Endothelial cell of umbilical vein (primary cell): ENCODE data around the gene CYP46A1. TPM values are rescaled to one million over a fixed set of nuclear protein-coding genes. Genes with fewer than 3 reads are reported as not detected.
A peak's percentile ranks its signal among the peaks of the same experiment; 100 is the strongest.

Experiments used
- Bru-seq: library from RNA; stranded (reverse); fragments of 400-500 nt; gene quantifications from one replicate; lab custom pipeline; 2021; lab: Mats Ljungman, UMichigan
- BruChase-seq, 2 experiments: library from RNA; stranded (reverse); fragments of 400-500 nt; gene quantifications; one replicate each; lab custom pipeline; 2021; lab: Mats Ljungman, UMichigan
- BruUV-seq: library from RNA; stranded (reverse); fragments of 400-500 nt; replicated peaks from 2 replicates; lab custom pipeline; 2021; lab: Mats Ljungman, UMichigan
- CTCF ChIA-PET: fragments of 300-600, 350-600 bp; sonication (Branson Sonifier 250); formaldehyde crosslinking; loops from one replicate; lab custom pipeline; 2021; ENCODE audit warnings: antibody characterized with exemption, inconsistent platforms; lab: Charles Lee
- POLR2A ChIA-PET: fragments of 300-600, 350-600 bp; sonication (Branson Sonifier 250); formaldehyde crosslinking; loops from one replicate; lab custom pipeline; 2021; ENCODE audit warnings: antibody characterized with exemption, inconsistent platforms; lab: Charles Lee
- DNase-seq: peaks from one replicate; pipeline ENCODE4 v3.0.0-alpha.2; 2011; ENCODE audit warnings: low read depth, low spot score
- FAIRE-seq: peaks from 2 replicates; lab custom pipeline; 2011; peaks lifted over from hg19 to GRCh38; lab: Jason Lieb, UNC
- H2AFZ ChIP-seq: 2 replicates; pipeline ENCODE4 v1.6.0; 2012; ENCODE audit warnings: low read depth, low read length, control low read depth, inconsistent platforms
- H3K27ac ChIP-seq: 2 replicates; pipeline ENCODE4 v1.5.1; 2011; ENCODE audit warnings: low read depth, mild to moderate bottlenecking, control low read depth, low read length, moderate library complexity; ENCODE audit not compliant: insufficient read depth
- H3K27me3 ChIP-seq, 2 experiments: 2 replicates each; pipeline versions ENCODE4 v1.6.0 to v1.6.1; 2011; ENCODE audit warnings: low read length in 2 of 2, mixed read lengths in 1 of 2; ENCODE audit not compliant: control insufficient read depth in 2 of 2, insufficient read depth in 2 of 2
- H3K36me3 ChIP-seq, 2 experiments: 2 replicates in 1 of 2; 3 replicates in 1 of 2; pipeline ENCODE4 v1.5.1; 2011; ENCODE audit warnings: low read length in 2 of 2, mild to moderate bottlenecking in 1 of 2, moderate library complexity in 1 of 2; ENCODE audit not compliant: control insufficient read depth in 2 of 2, insufficient read depth in 2 of 2; ENCODE audit errors: extremely low read depth in 1 of 2
- H3K4me1 ChIP-seq: 3 replicates; pipeline ENCODE4 v1.5.1; 2011; ENCODE audit warnings: mild to moderate bottlenecking, low read length; ENCODE audit not compliant: control insufficient read depth, insufficient read depth; ENCODE audit errors: extremely low read depth
- H3K4me2 ChIP-seq: 2 replicates; pipeline ENCODE4 v1.6.1; 2011; ENCODE audit warnings: low read length, control low read depth, mixed read lengths; ENCODE audit not compliant: insufficient read depth
- H3K4me3 ChIP-seq, 3 experiments: fragments of 200-600 bp in 1 of 3; sonication (generic), shearing (Covaris generic) in 1 of 3; replicated peaks in 1 of 3; 2 replicates each; pipeline ENCODE4 v1.5.1; 2011 to 2016; ENCODE audit warnings: control low read depth in 3 of 3, low read length in 3 of 3, mild to moderate bottlenecking in 2 of 3, inconsistent platforms in 1 of 3, low read depth in 1 of 3, moderate library complexity in 1 of 3; ENCODE audit not compliant: insufficient read depth in 1 of 3
- H3K79me2 ChIP-seq: 2 replicates; pipeline ENCODE4 v1.6.0; 2012; ENCODE audit warnings: low read length, inconsistent platforms; ENCODE audit not compliant: control insufficient read depth, insufficient read depth
- H3K9ac ChIP-seq: replicated peaks from 2 replicates; pipeline ENCODE3; 2011; ENCODE audit warnings: low read length, control low read depth; ENCODE audit not compliant: insufficient read depth; ENCODE audit errors: extremely low read depth
- H3K9me1 ChIP-seq: replicated peaks from 3 replicates; pipeline ENCODE4 v1.6.0; 2011; ENCODE audit warnings: mild to moderate bottlenecking, low read length; ENCODE audit not compliant: control insufficient read depth, insufficient read depth; ENCODE audit errors: extremely low read depth
- H3K9me3 ChIP-seq: replicated peaks from 2 replicates; pipeline ENCODE4 v1.5.1; 2012; ENCODE audit warnings: low read length, inconsistent platforms; ENCODE audit not compliant: control insufficient read depth, insufficient read depth
- H4K20me1 ChIP-seq: replicated peaks from 2 replicates; pipeline ENCODE3; 2011; ENCODE audit warnings: mild to moderate bottlenecking, low read length; ENCODE audit not compliant: control insufficient read depth, insufficient read depth; ENCODE audit errors: extremely low read depth
- EZH2 ChIP-seq: IDR thresholded peaks from 2 replicates; pipeline ENCODE4 v1.6.1; 2012; ENCODE audit warnings: borderline replicate concordance, low read depth, mild to moderate bottlenecking, moderate library complexity, low read length, inconsistent platforms; ENCODE audit not compliant: severe bottlenecking
- FOS ChIP-seq: IDR thresholded peaks from 2 replicates; pipeline ENCODE4 v1.6.1; 2011; ENCODE audit warnings: mild to moderate bottlenecking, low read length, moderate library complexity, borderline replicate concordance; ENCODE audit not compliant: insufficient read depth
- GATA2 ChIP-seq: IDR thresholded peaks from 2 replicates; pipeline ENCODE4 v1.7.0; 2011; ENCODE audit warnings: low read depth, mild to moderate bottlenecking, moderate library complexity, mixed read lengths, low read length; ENCODE audit not compliant: insufficient read length, insufficient read depth
- JUN ChIP-seq: IDR thresholded peaks from 2 replicates; pipeline ENCODE4 v1.6.1; 2011; ENCODE audit warnings: borderline replicate concordance, low read depth; ENCODE audit not compliant: insufficient read length, insufficient read depth
- MYC ChIP-seq: IDR thresholded peaks from one replicate; pipeline ENCODE4 v1.6.1; 2011; ENCODE audit warnings: mild to moderate bottlenecking, low read depth, low read length
- POLR2A ChIP-seq: IDR thresholded peaks from 2 replicates; pipeline ENCODE4 v1.6.1; 2012; ENCODE audit warnings: low read depth, mild to moderate bottlenecking, control low read depth, low read length
- POLR2AphosphoS5 ChIP-seq: IDR thresholded peaks from 2 replicates; pipeline ENCODE4 v1.6.1; 2012; ENCODE audit warnings: low read depth, mild to moderate bottlenecking, control low read depth, low read length, moderate library complexity; ENCODE audit not compliant: insufficient read depth
- dilution Hi-C: fragments of 300-500 bp; cut with MboI; formaldehyde crosslinking; loops from one replicate; pipeline ENCODE4 v1.15.0; 2019; ENCODE audit warnings: low sequenced_read_pairs; ENCODE audit not compliant: extremely low pct_ligation_motif_present
- intact Hi-C: fragments of 100-400 bp; cut with micrococcal nuclease; formaldehyde crosslinking; loops from one replicate; pipeline ENCODE4 v1.10.0; 2022
- long read RNA-seq: library from polyadenylated mRNA; stranded (forward); transcript quantifications from one replicate; pipeline ENCODE4 v2.0.0, GENCODE V29; 2021
- polyA minus RNA-seq, 3 experiments: library from RNA; depleted of rRNA, polyadenylated mRNA; stranded (reverse); fragments of >200 nt; gene quantifications; 1 replicate in 1 of 3; 2 replicates in 2 of 3; pipeline ENCODE4 v1.2.3, GENCODE V29; 2011
- polyA plus RNA-seq, 4 experiments: library from polyadenylated mRNA; depleted of rRNA in 3 of 4; stranded (reverse) in 3 of 4; unstranded in 1 of 4; fragments of >200 nt; gene quantifications; 2 replicates each; pipeline versions ENCODE4 v1.2.1 to v1.2.3, GENCODE V29; 2011 to 2012; ENCODE audit warnings: missing spikeins in 1 of 4
- total RNA-seq: library from RNA; stranded (reverse); gene quantifications from 2 replicates; pipeline ENCODE4 v1.2.3, GENCODE V29; 2021
- TF ChIP-seq, protein P1 (sequence below): IDR thresholded peaks from 2 replicates; pipeline ENCODE4 v1.6.1; 2011; ENCODE audit not compliant: insufficient read depth, insufficient read length
- TF ChIP-seq, protein P2 (sequence below), 2 donors: IDR thresholded peaks; 1 replicate in 1 of 2; 2 replicates in 1 of 2; pipeline ENCODE4 v1.5.1; 2011; ENCODE audit warnings: low read length in 2 of 2, mild to moderate bottlenecking in 2 of 2, moderate library complexity in 2 of 2, control low read depth in 1 of 2, inconsistent platforms in 1 of 2, low read depth in 1 of 2; ENCODE audit not compliant: insufficient read depth in 1 of 2; ENCODE audit errors: extremely low read depth in 1 of 2

Gene CYP46A1
- total RNA-seq (0.14 and 0.24 TPM in 2 replicates), polyA plus RNA-seq (0.03 and 0.05 TPM in 2 replicates), polyA minus RNA-seq (not detected in 2 replicates), Bru-seq, nascent RNA (percentile 17 among the genes with signal in this experiment), BruChase-seq, experiment 1, labeled RNA remaining after a 6-hour chase (percentile 19 among the genes with signal in this experiment), BruChase-seq, experiment 2, labeled RNA remaining after a 2-hour chase (percentile 21 among the genes with signal in this experiment)
- 0.03 TPM in 2 replicates for polyA plus RNA-seq (2011; cell fraction: cytosol; rRNA removed)
- polyA plus RNA-seq (2011; cell fraction: nucleus; rRNA removed), result 0.16 and 0.28 TPM in 2 replicates
- 0.05 TPM in 2 replicates for polyA plus RNA-seq (2012)
- not detected for polyA minus RNA-seq (2011; cell fraction: cytosol; rRNA and poly(A)+ RNA removed)
- 0.10 TPM in 1 of 2 replicates, not detected in the other for polyA minus RNA-seq (2011; cell fraction: nucleus; rRNA and poly(A)+ RNA removed)
- long read RNA-seq, result 0 reads

DNA sequence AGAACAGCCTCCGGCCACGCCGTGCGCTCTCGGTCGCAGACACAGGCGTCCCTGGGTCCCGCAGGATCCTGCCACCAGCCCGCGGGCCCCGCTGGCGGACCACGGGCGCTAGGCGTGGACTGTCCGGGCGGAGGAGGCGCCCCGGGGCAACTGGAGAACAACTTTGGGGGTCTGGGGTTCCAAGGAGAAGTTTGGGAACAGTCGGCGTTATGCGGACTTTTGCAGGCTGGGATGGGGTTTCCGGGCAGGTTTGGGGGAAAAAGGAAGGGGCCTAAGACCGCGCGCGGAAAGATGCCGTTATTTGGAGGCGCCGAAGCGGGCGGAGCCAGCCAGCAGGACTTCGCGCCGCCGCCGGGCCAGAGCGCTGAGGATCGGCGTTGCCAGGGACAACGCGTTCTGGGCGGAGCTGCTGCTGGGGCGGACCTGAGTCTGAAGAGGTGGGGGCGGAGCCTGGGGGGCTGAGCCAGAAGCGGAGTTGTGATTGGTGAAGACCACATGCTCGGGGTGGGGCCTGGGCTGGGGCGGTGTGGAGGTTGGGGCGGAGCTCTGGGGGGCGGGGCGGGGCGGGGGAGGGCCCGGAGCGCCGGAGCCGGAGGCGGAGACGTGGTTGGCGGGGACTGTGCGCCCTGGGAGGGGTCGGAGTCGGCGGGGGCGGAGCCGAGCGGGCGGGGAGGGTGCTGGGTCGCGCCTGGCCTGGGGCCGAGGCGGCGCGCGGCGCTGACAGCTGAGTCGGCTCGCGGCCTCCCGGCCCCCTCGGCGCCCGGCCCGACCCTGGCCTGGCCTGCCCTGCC, at the start of gene CYP46A1:
TSS of gene CYP46A1 (plus strand) at position 680 of the 791 bp plus-strand sequence. CDS start 120 bp downstream, outside the sequence.
- H3K4me1 ChIP-seq, result peaks cover 8% of the 10 kb centered on the region
- TF ChIP-seq, protein P1, sequence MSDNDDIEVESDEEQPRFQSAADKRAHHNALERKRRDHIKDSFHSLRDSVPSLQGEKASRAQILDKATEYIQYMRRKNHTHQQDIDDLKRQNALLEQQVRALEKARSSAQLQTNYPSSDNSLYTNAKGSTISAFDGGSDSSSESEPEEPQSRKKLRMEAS, result no peak
- TF ChIP-seq POLR2A, result peak; percentile 16
- TF ChIP-seq POLR2AphosphoS5, result no peak
- H3K27me3 ChIP-seq, result peaks cover 5 to 11% of the 10 kb centered on the region in 2 experiments
- H4K20me1 ChIP-seq, result no peaks in the 10 kb centered on the region
- DNase-seq (peak; percentile 99), FAIRE-seq (peak; percentile 97)
- H3K4me2 ChIP-seq, result peak within 1 kb of the TSS; percentile 95
- H2AFZ ChIP-seq, result peak within 1 kb of the TSS; percentile 99
- intact Hi-C loops (loop anchor here (1.0 to 5.0 kb wide), 6 partner anchors 48 to 287 kb away; partner anchors contain the start of genes CCNK and EML1), dilution Hi-C loops (no loop called here)
- peak within 1 kb of the TSS; percentile 91 for H3K9ac ChIP-seq
- no peaks in the 10 kb centered on the region for H3K9me3 ChIP-seq
- peak within 1 kb of the TSS; percentile 56 to 94 (median 74) for H3K4me3 ChIP-seq
- H3K79me2 ChIP-seq, result no peaks in the 10 kb centered on the region
- no peaks in the 10 kb centered on the region for H3K9me1 ChIP-seq
- no peaks in the 10 kb centered on the region for H3K36me3 ChIP-seq
- no TSS peak for BruUV-seq
- ChIA-PET CTCF (interaction anchor here (0.6 to 4.5 kb wide), 19 partner anchors 40 to 263 kb away, joined by 3 to 27 read pairs (median 4); no protein-coding TSS in a partner anchor), POLR2A (interaction anchor here (0.6 kb wide), 1 partner anchor 287 kb away, joined by 4 read pairs; no protein-coding TSS in a partner anchor)
- peak within 1 kb of the TSS; percentile 74 for H3K27ac ChIP-seq

DNA sequence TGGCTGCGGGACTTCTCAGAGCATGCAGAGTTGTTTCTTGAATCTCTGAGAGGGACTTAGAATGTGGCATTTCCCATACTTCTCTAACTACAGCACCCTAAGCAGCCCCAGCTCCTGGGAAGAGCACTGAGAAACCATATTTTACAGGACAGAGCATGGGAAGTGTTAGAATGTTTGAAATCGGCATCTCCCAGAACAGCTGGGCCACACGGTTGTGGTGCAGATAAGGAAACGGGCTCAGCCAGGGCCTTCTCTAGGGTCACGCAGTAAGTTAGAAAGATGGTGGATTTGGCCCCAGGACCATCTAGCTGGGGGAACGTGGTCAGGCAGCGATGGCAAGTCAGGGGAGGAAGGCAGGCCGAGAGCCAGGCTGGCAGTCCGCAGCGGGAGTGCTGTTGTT, 49.7 kb upstream of the CYP46A1 start:
- no peak for FAIRE-seq
- H3K27me3 ChIP-seq, result no peaks in the 10 kb centered on the region
- no peaks in the 10 kb centered on the region for H3K36me3 ChIP-seq
- intact Hi-C loops, result no loop called here
- TF ChIP-seq MYC (no peak), FOS (no peak), JUN (no peak), GATA2 (no peak), EZH2 (no peak), POLR2A (no peak), POLR2AphosphoS5 (no peak)
- TF ChIP-seq, protein P2, sequence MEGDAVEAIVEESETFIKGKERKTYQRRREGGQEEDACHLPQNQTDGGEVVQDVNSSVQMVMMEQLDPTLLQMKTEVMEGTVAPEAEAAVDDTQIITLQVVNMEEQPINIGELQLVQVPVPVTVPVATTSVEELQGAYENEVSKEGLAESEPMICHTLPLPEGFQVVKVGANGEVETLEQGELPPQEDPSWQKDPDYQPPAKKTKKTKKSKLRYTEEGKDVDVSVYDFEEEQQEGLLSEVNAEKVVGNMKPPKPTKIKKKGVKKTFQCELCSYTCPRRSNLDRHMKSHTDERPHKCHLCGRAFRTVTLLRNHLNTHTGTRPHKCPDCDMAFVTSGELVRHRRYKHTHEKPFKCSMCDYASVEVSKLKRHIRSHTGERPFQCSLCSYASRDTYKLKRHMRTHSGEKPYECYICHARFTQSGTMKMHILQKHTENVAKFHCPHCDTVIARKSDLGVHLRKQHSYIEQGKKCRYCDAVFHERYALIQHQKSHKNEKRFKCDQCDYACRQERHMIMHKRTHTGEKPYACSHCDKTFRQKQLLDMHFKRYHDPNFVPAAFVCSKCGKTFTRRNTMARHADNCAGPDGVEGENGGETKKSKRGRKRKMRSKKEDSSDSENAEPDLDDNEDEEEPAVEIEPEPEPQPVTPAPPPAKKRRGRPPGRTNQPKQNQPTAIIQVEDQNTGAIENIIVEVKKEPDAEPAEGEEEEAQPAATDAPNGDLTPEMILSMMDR (IDR thresholded peaks at IDR 0.05; ENCODE audit: extremely low read depth in 1 of 2, insufficient read depth in 1 of 2, low read depth in 1 of 2, low read length in 2 of 2), result no peak
- TF ChIP-seq, protein P1, result no peak
- ChIA-PET CTCF (interaction anchor here (0.9 kb wide), 1 partner anchor 117 kb away, joined by 4 read pairs; no protein-coding TSS in a partner anchor), POLR2A (no interaction called here)
- H3K79me2 ChIP-seq, result no peaks in the 10 kb centered on the region
- H4K20me1 ChIP-seq, result no peaks in the 10 kb centered on the region
- no peak for DNase-seq
- H3K27ac ChIP-seq, result no peak overlapping the region
- H2AFZ ChIP-seq, result peak overlapping the region; percentile 70
- dilution Hi-C loops, result no loop called here
- H3K4me2 ChIP-seq, result no peak overlapping the region
- H3K9me1 ChIP-seq, result no peaks in the 10 kb centered on the region
- no peaks in the 10 kb centered on the region for H3K9me3 ChIP-seq
- BruUV-seq, result no TSS peak
- H3K4me1 ChIP-seq, result no peaks in the 10 kb centered on the region
- H3K9ac ChIP-seq, result no peak overlapping the region
- no peak overlapping the region for H3K4me3 ChIP-seq
